Endothelial cell of umbilical vein (primary cell): ENCODE data around the gene EPN2. TPM values are rescaled to one million over a fixed set of nuclear protein-coding genes. Genes with fewer than 3 reads are reported as not detected.

Source experiments
- BruUV-seq: library from RNA; stranded (reverse); fragments of 400-500 nt; replicated peaks from 2 replicates; lab custom pipeline; 2021; lab: Mats Ljungman, UMichigan
- CTCF ChIA-PET: fragments of 300-600, 350-600 bp; sonication (Branson Sonifier 250); formaldehyde crosslinking; loops from one replicate; lab custom pipeline; 2021; ENCODE audit warnings: antibody characterized with exemption, inconsistent platforms; lab: Charles Lee
- POLR2A ChIA-PET: fragments of 300-600, 350-600 bp; sonication (Branson Sonifier 250); formaldehyde crosslinking; loops from one replicate; lab custom pipeline; 2021; ENCODE audit warnings: antibody characterized with exemption, inconsistent platforms; lab: Charles Lee
- DNase-seq: peaks from one replicate; pipeline ENCODE4 v3.0.0-alpha.2; 2011; ENCODE audit warnings: low read depth, low spot score
- FAIRE-seq: peaks from 2 replicates; lab custom pipeline; 2011; peaks lifted over from hg19 to GRCh38; lab: Jason Lieb, UNC
- H2AFZ ChIP-seq: 2 replicates; pipeline ENCODE4 v1.6.0; 2012; ENCODE audit warnings: low read depth, low read length, control low read depth, inconsistent platforms
- H3K27ac ChIP-seq: 2 replicates; pipeline ENCODE4 v1.5.1; 2011; ENCODE audit warnings: low read depth, mild to moderate bottlenecking, control low read depth, low read length, moderate library complexity; ENCODE audit not compliant: insufficient read depth
- H3K27me3 ChIP-seq, 2 experiments: 2 replicates each; pipeline versions ENCODE4 v1.6.0 to v1.6.1; 2011; ENCODE audit warnings: low read length in 2 of 2, mixed read lengths in 1 of 2; ENCODE audit not compliant: control insufficient read depth in 2 of 2, insufficient read depth in 2 of 2
- H3K36me3 ChIP-seq, 2 experiments: 2 replicates in 1 of 2; 3 replicates in 1 of 2; pipeline ENCODE4 v1.5.1; 2011; ENCODE audit warnings: low read length in 2 of 2, mild to moderate bottlenecking in 1 of 2, moderate library complexity in 1 of 2; ENCODE audit not compliant: control insufficient read depth in 2 of 2, insufficient read depth in 2 of 2; ENCODE audit errors: extremely low read depth in 1 of 2
- H3K4me1 ChIP-seq: 3 replicates; pipeline ENCODE4 v1.5.1; 2011; ENCODE audit warnings: mild to moderate bottlenecking, low read length; ENCODE audit not compliant: control insufficient read depth, insufficient read depth; ENCODE audit errors: extremely low read depth
- H3K4me2 ChIP-seq: 2 replicates; pipeline ENCODE4 v1.6.1; 2011; ENCODE audit warnings: low read length, control low read depth, mixed read lengths; ENCODE audit not compliant: insufficient read depth
- H3K4me3 ChIP-seq, 3 experiments: fragments of 200-600 bp in 1 of 3; sonication (generic), shearing (Covaris generic) in 1 of 3; replicated peaks in 1 of 3; 2 replicates each; pipeline ENCODE4 v1.5.1; 2011 to 2016; ENCODE audit warnings: control low read depth in 3 of 3, low read length in 3 of 3, mild to moderate bottlenecking in 2 of 3, inconsistent platforms in 1 of 3, low read depth in 1 of 3, moderate library complexity in 1 of 3; ENCODE audit not compliant: insufficient read depth in 1 of 3
- H3K79me2 ChIP-seq: 2 replicates; pipeline ENCODE4 v1.6.0; 2012; ENCODE audit warnings: low read length, inconsistent platforms; ENCODE audit not compliant: control insufficient read depth, insufficient read depth
- H3K9ac ChIP-seq: replicated peaks from 2 replicates; pipeline ENCODE3; 2011; ENCODE audit warnings: low read length, control low read depth; ENCODE audit not compliant: insufficient read depth; ENCODE audit errors: extremely low read depth
- H3K9me1 ChIP-seq: replicated peaks from 3 replicates; pipeline ENCODE4 v1.6.0; 2011; ENCODE audit warnings: mild to moderate bottlenecking, low read length; ENCODE audit not compliant: control insufficient read depth, insufficient read depth; ENCODE audit errors: extremely low read depth
- H3K9me3 ChIP-seq: replicated peaks from 2 replicates; pipeline ENCODE4 v1.5.1; 2012; ENCODE audit warnings: low read length, inconsistent platforms; ENCODE audit not compliant: control insufficient read depth, insufficient read depth
- H4K20me1 ChIP-seq: replicated peaks from 2 replicates; pipeline ENCODE3; 2011; ENCODE audit warnings: mild to moderate bottlenecking, low read length; ENCODE audit not compliant: control insufficient read depth, insufficient read depth; ENCODE audit errors: extremely low read depth
- EZH2 ChIP-seq: IDR thresholded peaks from 2 replicates; pipeline ENCODE4 v1.6.1; 2012; ENCODE audit warnings: borderline replicate concordance, low read depth, mild to moderate bottlenecking, moderate library complexity, low read length, inconsistent platforms; ENCODE audit not compliant: severe bottlenecking
- GATA2 ChIP-seq: IDR thresholded peaks from 2 replicates; pipeline ENCODE4 v1.7.0; 2011; ENCODE audit warnings: low read depth, mild to moderate bottlenecking, moderate library complexity, mixed read lengths, low read length; ENCODE audit not compliant: insufficient read length, insufficient read depth
- MYC ChIP-seq: IDR thresholded peaks from one replicate; pipeline ENCODE4 v1.6.1; 2011; ENCODE audit warnings: mild to moderate bottlenecking, low read depth, low read length
- POLR2A ChIP-seq: IDR thresholded peaks from 2 replicates; pipeline ENCODE4 v1.6.1; 2012; ENCODE audit warnings: low read depth, mild to moderate bottlenecking, control low read depth, low read length
- POLR2AphosphoS5 ChIP-seq: IDR thresholded peaks from 2 replicates; pipeline ENCODE4 v1.6.1; 2012; ENCODE audit warnings: low read depth, mild to moderate bottlenecking, control low read depth, low read length, moderate library complexity; ENCODE audit not compliant: insufficient read depth
- dilution Hi-C: fragments of 300-500 bp; cut with MboI; formaldehyde crosslinking; loops from one replicate; pipeline ENCODE4 v1.15.0; 2019; ENCODE audit warnings: low sequenced_read_pairs; ENCODE audit not compliant: extremely low pct_ligation_motif_present
- intact Hi-C: fragments of 100-400 bp; cut with micrococcal nuclease; formaldehyde crosslinking; loops from one replicate; pipeline ENCODE4 v1.10.0; 2022
- polyA plus RNA-seq, 4 experiments: library from polyadenylated mRNA; depleted of rRNA in 3 of 4; stranded (reverse) in 3 of 4; unstranded in 1 of 4; fragments of >200 nt; gene quantifications; 2 replicates each; pipeline versions ENCODE4 v1.2.1 to v1.2.3, GENCODE V29; 2011 to 2012; ENCODE audit warnings: missing spikeins in 1 of 4
- total RNA-seq: library from RNA; stranded (reverse); gene quantifications from 2 replicates; pipeline ENCODE4 v1.2.3, GENCODE V29; 2021
- TF ChIP-seq, protein P1 (sequence below): IDR thresholded peaks from 2 replicates; pipeline ENCODE4 v1.6.1; 2011; ENCODE audit not compliant: insufficient read depth, insufficient read length

EPN2 gene
- total and polyA plus RNA-seq, 2 donors (not counting 3 experiments of a cell fraction or from before 2014, with no cell fraction given): 40.3 to 70.5 TPM

DNA sequence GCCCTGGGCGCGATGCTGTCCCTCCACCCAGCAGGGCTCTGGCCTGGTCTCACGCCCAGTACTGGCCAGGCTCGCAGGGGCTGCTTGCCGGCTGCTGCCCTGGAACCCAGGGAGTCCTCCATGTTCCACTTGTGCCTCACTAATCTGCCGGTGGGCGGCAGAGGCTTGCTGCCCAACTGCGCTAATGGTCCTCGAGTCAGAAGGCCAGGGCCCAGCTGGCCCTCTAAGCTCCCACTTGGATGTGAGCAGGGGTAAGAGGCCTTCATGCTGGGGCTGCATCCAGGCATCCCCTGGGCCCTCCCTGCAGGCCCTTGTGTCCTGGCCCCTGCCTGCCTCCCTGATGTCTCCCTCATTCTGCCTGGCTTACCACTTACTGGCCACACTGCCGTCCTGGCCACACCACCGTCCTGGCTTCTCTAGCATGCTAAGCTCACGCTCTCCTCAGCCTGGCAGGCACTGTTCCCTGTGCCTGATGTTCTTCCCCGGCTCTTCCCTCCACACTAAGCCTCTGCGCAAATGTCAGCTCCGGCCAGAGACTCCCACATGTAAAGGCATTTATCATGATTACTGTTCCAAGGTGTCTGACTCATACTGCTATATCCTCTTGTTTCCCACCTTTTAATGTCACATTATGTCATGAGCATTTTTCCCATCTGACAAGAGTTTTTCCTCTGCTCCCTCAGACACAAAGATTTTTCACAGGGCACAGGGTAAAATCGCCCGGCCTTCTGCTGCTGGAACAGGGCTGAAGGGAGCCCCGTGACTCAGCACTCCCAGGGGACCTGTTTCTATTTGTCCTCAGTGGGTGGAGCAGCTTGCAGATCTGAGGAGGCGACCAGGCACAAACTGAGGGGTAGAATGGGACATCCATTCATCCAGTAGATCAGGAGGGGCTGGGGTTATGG, 109.4 kb downstream of the EPN2 start:
- Histone ChIP-seq H3K27me3 (no peaks in the 10 kb centered on the region), H2AFZ (no peak overlapping the region), H3K27ac (no peak overlapping the region), H3K36me3 (no peaks in the 10 kb centered on the region), H3K4me1 (peaks cover 8% of the 10 kb centered on the region), H3K9me1 (no peaks in the 10 kb centered on the region), H3K79me2 (no peaks in the 10 kb centered on the region), H3K4me3 (no peak overlapping the region), H3K9me3 (no peaks in the 10 kb centered on the region), H3K9ac (no peak overlapping the region), H4K20me1 (no peaks in the 10 kb centered on the region), H3K4me2 (no peak overlapping the region)
- dilution Hi-C loops (no loop called here), intact Hi-C loops (loop anchor here (5.0 kb wide), 1 partner anchor 34 kb away; no protein-coding TSS in a partner anchor)
- FAIRE-seq: peak; percentile 66
- ChIA-PET POLR2A (interaction anchor here (0.6 kb wide), 2 partner anchors 20 to 83 kb away, joined by 3 to 12 read pairs; no protein-coding TSS in a partner anchor), CTCF (interaction anchor here (0.7 to 2.3 kb wide), 3 partner anchors 9 to 416 kb away, joined by 3 to 13 read pairs (median 4); no protein-coding TSS in a partner anchor)
- TF ChIP-seq EZH2 (no peak), POLR2AphosphoS5 (no peak), MYC (no peak), POLR2A (no peak), GATA2 (no peak)
- TF ChIP-seq, protein P1, sequence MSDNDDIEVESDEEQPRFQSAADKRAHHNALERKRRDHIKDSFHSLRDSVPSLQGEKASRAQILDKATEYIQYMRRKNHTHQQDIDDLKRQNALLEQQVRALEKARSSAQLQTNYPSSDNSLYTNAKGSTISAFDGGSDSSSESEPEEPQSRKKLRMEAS: no peak
- DNase-seq: peak; percentile 33
- no TSS peak for BruUV-seq
